ENCODE results near the gene NQO2. TPM values are rescaled to one million over a fixed set of nuclear protein-coding genes. Genes with fewer than 3 reads are reported as not detected.
A peak's percentile ranks its signal among the peaks of the same experiment; 100 is the strongest.

The NQO2 gene
- total RNA-seq, 3 donors from 2014 or later: 13.4 to 24.1 (median 23.2) TPM

GRCh38 chr6:2973676-2974075, 26.0 kb upstream of the NQO2 start:
- Histone ChIP-seq H3K4me3 (no peak overlapping the region), H3K9me3 (no peaks in the 10 kb centered on the region), H3K4me1 (ENCODE audit: low read depth) (peaks cover 19% of the 10 kb centered on the region), H3K36me3 (ENCODE audit: low read depth) (no peaks in the 10 kb centered on the region)
- TF ChIP-seq CTCF (IDR thresholded peaks at IDR 0.05): no peak
- DNase-seq (peak in 1 of 3 donors; percentile 6), ATAC-seq (no peak)
- intact Hi-C loops (cut with DNase I, micrococcal nuclease): no loop called here

- Histone ChIP-seq H3K4me1 (ENCODE audit: low read depth) (peaks cover 24% of the 10 kb centered on the region), H3K36me3 (ENCODE audit: low read depth) (no peaks in the 10 kb centered on the region), H3K9me3 (no peaks in the 10 kb centered on the region), H3K4me3 (no peak overlapping the region)
- intact Hi-C loops (cut with DNase I, micrococcal nuclease): no loop called here
- ATAC-seq (no peak), DNase-seq (no peak)
- no peak for TF ChIP-seq CTCF (IDR thresholded peaks at IDR 0.05)
These were observed 23.6 kb upstream of the NQO2 start for GRCh38 chr6:2976060-2976459.

GRCh38 chr6:2976571-2977085, 23.1 kb upstream of the NQO2 start:
- no peak overlapping the region for H3K4me3 ChIP-seq
- intact Hi-C loops (cut with DNase I, micrococcal nuclease): no loop called here
- TF ChIP-seq CTCF (IDR thresholded peaks at IDR 0.05): no peak
- H3K9me3 ChIP-seq: no peaks in the 10 kb centered on the region
- H3K36me3 ChIP-seq (ENCODE audit: low read depth): no peaks in the 10 kb centered on the region
- H3K4me1 ChIP-seq (ENCODE audit: low read depth): peaks cover 24% of the 10 kb centered on the region
- ATAC-seq (no peak), DNase-seq (no peak)

- H3K4me1 ChIP-seq (ENCODE audit: low read depth): peaks cover 28% of the 10 kb centered on the region
- no peaks in the 10 kb centered on the region for H3K9me3 ChIP-seq
- no peak for DNase-seq
- intact Hi-C loops (cut with DNase I, micrococcal nuclease): no loop called here
- no peak for TF ChIP-seq CTCF (IDR thresholded peaks at IDR 0.05)
- no peak overlapping the region for H3K4me3 ChIP-seq
- no peak for ATAC-seq
- H3K36me3 ChIP-seq (ENCODE audit: low read depth): no peaks in the 10 kb centered on the region
These were observed 22.4 kb upstream of the NQO2 start for GRCh38 chr6:2977290-2977689.

- no peaks in the 10 kb centered on the region for H3K9me3 ChIP-seq
- peaks cover 35% of the 10 kb centered on the region for H3K4me1 ChIP-seq (ENCODE audit: low read depth)
- intact Hi-C loops (cut with DNase I, micrococcal nuclease): no loop called here
- no peak for DNase-seq
- TF ChIP-seq CTCF (IDR thresholded peaks at IDR 0.05): no peak
- H3K4me3 ChIP-seq: no peak overlapping the region
- no peaks in the 10 kb centered on the region for H3K36me3 ChIP-seq (ENCODE audit: low read depth)
- no peak for ATAC-seq
These were observed 21.7 kb upstream of the NQO2 start for GRCh38 chr6:2977799-2978590.

Measured in mucosa of descending colon (tissue), 3 donors.